ENCODE results near the gene LHFPL2. TPM values are rescaled to one million over a fixed set of nuclear protein-coding genes. Genes with fewer than 3 reads are reported as not detected.

The LHFPL2 gene
- total and polyA plus RNA-seq, 9 of the 15 experiments (the other 6 are each of a cell fraction or from before 2014, with no cell fraction given), result 1.0 to 6.6 (median 4.6) TPM

DNA sequence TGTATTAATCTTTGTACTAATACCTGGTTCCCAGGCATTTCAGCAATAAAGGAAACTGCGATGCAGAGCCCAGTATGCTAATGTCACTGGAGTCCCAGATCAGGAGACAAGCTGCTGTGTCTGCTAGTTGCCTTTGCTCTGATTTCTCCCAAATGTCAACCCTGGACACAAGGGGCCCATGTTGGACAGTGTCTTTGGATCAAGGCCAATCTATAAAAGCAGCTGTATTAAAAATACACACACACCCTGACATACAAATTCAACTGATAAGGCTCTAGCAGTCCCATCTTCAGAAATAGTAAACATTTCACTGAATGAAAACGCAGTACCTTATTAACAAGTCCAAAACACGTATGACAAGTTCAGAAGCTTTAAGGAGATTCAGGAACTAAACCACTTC lies 18.9 kb downstream of the LHFPL2 start (continued):
- TF ChIP-seq HMG20B (CRISPR knock-in tag; IDR thresholded peaks at IDR 0.05) (no peak), ZFP30 (CRISPR knock-in tag; IDR thresholded peaks at IDR 0.05; ENCODE audit: borderline replicate concordance) (no peak)

DNA sequence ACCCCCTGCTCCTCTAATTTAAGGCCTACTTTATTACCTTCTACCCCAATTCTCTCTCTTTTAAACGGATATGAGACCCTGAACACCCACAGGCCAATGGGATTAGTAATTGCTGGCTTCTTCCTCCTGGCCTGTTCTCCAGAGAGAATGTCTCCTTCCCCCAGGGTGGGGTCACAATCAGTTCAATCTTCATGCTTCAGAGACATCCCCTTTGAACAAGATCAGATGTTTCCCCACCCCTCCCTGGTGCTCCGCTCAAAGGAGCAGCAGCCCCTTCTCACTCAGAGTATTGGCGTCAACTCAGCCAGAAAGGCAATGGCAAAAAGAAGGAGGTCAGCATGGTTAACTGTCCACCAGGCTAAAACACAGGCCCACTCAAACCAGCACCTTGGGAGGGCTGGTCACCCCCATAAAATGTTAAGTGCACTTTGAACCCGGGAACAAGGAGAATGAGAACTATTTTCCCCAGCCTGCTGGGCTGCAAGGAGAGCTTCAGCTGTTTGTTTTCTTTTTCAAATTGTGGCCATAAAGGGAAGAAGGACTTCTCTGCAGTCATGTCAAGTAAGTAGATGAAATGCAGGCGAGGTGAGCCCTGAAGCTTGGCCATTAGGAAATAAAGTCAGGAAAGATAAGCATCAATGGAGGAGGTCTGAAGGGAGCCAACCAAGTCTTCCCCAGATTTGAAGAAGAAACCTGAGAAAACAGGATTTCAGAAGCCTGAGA lies 20.1 kb downstream of the LHFPL2 start:
- Histone ChIP-seq H3K9ac (ENCODE audit: insufficient read depth in 1 of 2, low read depth in 2 of 2, low read length in 2 of 2) (no peak overlapping the region), H3K79me2 (ENCODE audit: control insufficient read depth, insufficient read depth, low read length) (no peaks in the 10 kb centered on the region), H3K9me3 (replicated peaks; ENCODE audit: control insufficient read depth, insufficient read depth, low read depth, low read length) (peaks cover 5% of the 10 kb centered on the region; the same call in 1 of the 2 replicates), H3K4me3 (no peak overlapping the region), H3K4me1 (replicated peaks in 1 of 2; ENCODE audit: control insufficient read depth in 2 of 2, insufficient read depth in 2 of 2, low read length in 2 of 2) (no peaks in the 10 kb centered on the region), H3K27ac (ENCODE audit: extremely low read depth, low read depth, low read length) (no peak overlapping the region), H3K27me3 (ENCODE audit: control insufficient read depth in 2 of 2, insufficient read depth in 2 of 2, low read length in 2 of 2) (no peaks in the 10 kb centered on the region), H3K4me2 (ENCODE audit: insufficient read depth, low read length) (no peak overlapping the region), H3K9me1 (ENCODE audit: control insufficient read depth, insufficient read depth, low read length) (no peaks in the 10 kb centered on the region), H3K36me3 (ENCODE audit: control insufficient read depth, insufficient read depth, low read length) (no peaks in the 10 kb centered on the region; the same call in 2 of the 3 replicates), H4K20me1 (replicated peaks; ENCODE audit: control insufficient read depth, insufficient read depth, low read length) (no peaks in the 10 kb centered on the region), H2AFZ (ENCODE audit: low read depth, low read length) (no peak overlapping the region)
- no peak for ATAC-seq
- POLR2A ChIA-PET, result interaction anchor here (1.0 to 1.7 kb wide), 2 partner anchors 14 to 356 kb away, joined by 3 read pairs; no protein-coding TSS in a partner anchor
- TF ChIP-seq ERF (CRISPR knock-in tag; IDR thresholded peaks at IDR 0.05) (no peak), NFXL1 (CRISPR knock-in tag; IDR thresholded peaks at IDR 0.05) (no peak), ILK (tag; IDR thresholded peaks at IDR 0.05; ENCODE audit: borderline replicate concordance, low read depth) (no peak), CBX5 (IDR thresholded peaks at IDR 0.05; ENCODE audit: borderline replicate concordance, low read depth) (no peak), DMBX1 (CRISPR knock-in tag; IDR thresholded peaks at IDR 0.05; ENCODE audit: borderline replicate concordance) (no peak), SREBF1 (IDR thresholded peaks at IDR 0.05; ENCODE audit: borderline replicate concordance, low read depth, low read length) (no peak), ZNF124 (CRISPR knock-in tag; IDR thresholded peaks at IDR 0.05) (no peak), ZNF174 (CRISPR knock-in tag; IDR thresholded peaks at IDR 0.05) (no peak)
- FAIRE-seq, result no peak
- intact Hi-C loops (cut with micrococcal nuclease), result loop anchor here (5.0 kb wide), 1 partner anchor 156 kb away; no protein-coding TSS in a partner anchor
- no TSS peak for BruUV-seq (replicated peaks)
- 32% methylated on average over 5 of the region's 5 CpGs for WGBS (ENCODE audit: insufficient coverage, low coverage, missing lambda C conversion rate)
- CTCF ChIA-PET (ENCODE audit: low intra/inter-chr PET ratio), result interaction anchor here (2.1 kb wide), 1 partner anchor 156 kb away, joined by 4 read pairs; no protein-coding TSS in a partner anchor
- in situ Hi-C loops (cut with MboI), result no loop called here
- no peak for DNase-seq (ENCODE audit: extremely low read depth in 1 of 4, low spot score in 3 of 4)

Data from K562 (cell line).